ENCODE measurements around the gene PLXNA4. TPM values are rescaled to one million over a fixed set of nuclear protein-coding genes. Genes with fewer than 3 reads are reported as not detected.

The PLXNA4 gene
- polyA plus RNA-seq, 2 of the 4 experiments (the other 2 are of a cell fraction): 0.12 to 0.34 TPM

GRCh38 chr7:132154248-132154647, 422.0 kb downstream of the PLXNA4 start:
- Histone ChIP-seq H3K4me1 (no peaks in the 10 kb centered on the region), H3K27ac (no peak overlapping the region), H3K4me2 (no peak overlapping the region), H3K9me3 (no peaks in the 10 kb centered on the region), H3K4me3 (no peak overlapping the region)
- POLR2A ChIA-PET: interaction anchor here (0.5 kb wide), 1 partner anchor 1959 kb away, joined by 3 read pairs; no protein-coding TSS in a partner anchor
- CTCF ChIA-PET: interaction anchor here (0.6 to 7.6 kb wide), 15 partner anchors 9 to 997 kb away, joined by 3 to 52 read pairs (median 4); no protein-coding TSS in a partner anchor
- TF ChIP-seq RAD21 (conservative IDR thresholded peaks at IDR 0.05 in 1 of 2, IDR thresholded peaks at IDR 0.05 in 1 of 2) (peak; percentile 12 to 48; a peak in 3 of 5 replicates), EHMT2 (IDR thresholded peaks at IDR 0.05; ENCODE audit: low read depth) (no peak), NR3C1 (IDR thresholded peaks at IDR 0.05) (no peak), KDM5A (IDR thresholded peaks at IDR 0.05) (no peak), POLR2A (IDR thresholded peaks at IDR 0.05; ENCODE audit: low read length) (no peak), ELK1 (IDR thresholded peaks at IDR 0.05; ENCODE audit: low read depth, low read length) (no peak), PBX3 (IDR thresholded peaks at IDR 0.05) (no peak), FOSB (CRISPR knock-in tag; IDR thresholded peaks at IDR 0.05) (no peak), CHD2 (IDR thresholded peaks at IDR 0.05; ENCODE audit: low read length, partially characterized antibody) (no peak), RARB (CRISPR knock-in tag; IDR thresholded peaks at IDR 0.05) (no peak), ZSCAN20 (CRISPR knock-in tag; IDR thresholded peaks at IDR 0.05) (no peak), EHF (CRISPR knock-in tag; IDR thresholded peaks at IDR 0.05) (no peak), CEBPB (IDR thresholded peaks at IDR 0.05) (no peak), CTCF (IDR thresholded peaks at IDR 0.05) (peak; percentile 27; the same call in 2 of the 3 replicates), KDM1A (IDR thresholded peaks at IDR 0.05; ENCODE audit: low read depth) (no peak), CBX8 (IDR thresholded peaks at IDR 0.05) (no peak), SMC3 (IDR thresholded peaks at IDR 0.05) (peak; percentile 56), ZC3H11A (IDR thresholded peaks at IDR 0.05) (no peak), POLR2AphosphoS2 (conservative IDR thresholded peaks at IDR 0.05; ENCODE audit: low read length) (no peak)
- no peak for ATAC-seq
- 59% methylated on average over 6 of the region's 6 CpGs for WGBS (ENCODE audit: missing lambda C conversion rate)
- no peak for DNase-seq (ENCODE audit: low read depth in 1 of 2, low spot score in 1 of 2)
- no peak for FAIRE-seq

GRCh38 chr7:132152131-132152889, 424.0 kb downstream of the PLXNA4 start:
- FAIRE-seq (no peak), DNase-seq (ENCODE audit: low read depth in 1 of 2, low spot score in 1 of 2) (no peak), ATAC-seq (no peak)
- Histone ChIP-seq H3K27ac (no peak overlapping the region), H3K4me2 (no peak overlapping the region), H3K9me3 (no peaks in the 10 kb centered on the region), H3K4me1 (no peaks in the 10 kb centered on the region), H3K4me3 (no peak overlapping the region)
- TF ChIP-seq NR3C1 (IDR thresholded peaks at IDR 0.05) (no peak), KDM1A (IDR thresholded peaks at IDR 0.05; ENCODE audit: low read depth) (no peak), EHMT2 (IDR thresholded peaks at IDR 0.05; ENCODE audit: low read depth) (no peak), FOSL2 (IDR thresholded peaks at IDR 0.05) (no peak), FOSL2 (CRISPR knock-in tag; IDR thresholded peaks at IDR 0.05) (no peak), RNF2 (IDR thresholded peaks at IDR 0.05; ENCODE audit: borderline replicate concordance, low read depth) (no peak), JUN (IDR thresholded peaks at IDR 0.05) (no peak), CHD2 (IDR thresholded peaks at IDR 0.05; ENCODE audit: low read length, partially characterized antibody) (no peak), ATOH8 (CRISPR knock-in tag; IDR thresholded peaks at IDR 0.05; ENCODE audit: low read depth) (no peak), SMC3 (IDR thresholded peaks at IDR 0.05) (no peak), ESRRA (IDR thresholded peaks at IDR 0.05; ENCODE audit: borderline replicate concordance, low read length) (no peak), HES2 (IDR thresholded peaks at IDR 0.05) (no peak), EHF (CRISPR knock-in tag; IDR thresholded peaks at IDR 0.05) (no peak)
- CTCF ChIA-PET: interaction anchor here (1.0 to 3.1 kb wide), 8 partner anchors 9 to 293 kb away, joined by 3 to 19 read pairs (median 3); no protein-coding TSS in a partner anchor
- POLR2A ChIA-PET: no interaction called here
- 67% methylated on average over 7 of the region's 7 CpGs for WGBS (ENCODE audit: missing lambda C conversion rate)

Data from A549 (cell line).